K562 (cell line): ENCODE data around the gene PTCH2. TPM values are rescaled to one million over a fixed set of nuclear protein-coding genes. Genes with fewer than 3 reads are reported as not detected.

Source experiments
- DLX4 ChIP-seq: fragments of 250-450 bp; sonication (Bioruptor Pico); IDR thresholded peaks from 2 replicates; pipeline ENCODE4 v1.6.1; 2021; ENCODE audit warnings: mild to moderate bottlenecking
- ELF1 ChIP-seq: fragments of 200-800 bp; sonication (Bioruptor generic); IDR thresholded peaks from 2 replicates; pipeline ENCODE4 v1.6.1; 2016; ENCODE audit warnings: missing genetic modification characterization, missing compliant biosample characterization
- ETS2 ChIP-seq: IDR thresholded peaks from 2 replicates; pipeline ENCODE4 v1.6.1; 2016; ENCODE audit warnings: borderline replicate concordance, missing genetic modification characterization, mild to moderate bottlenecking, moderate library complexity, missing compliant biosample characterization; ENCODE audit not compliant: poor library complexity, severe bottlenecking
- FOS ChIP-seq: IDR thresholded peaks from 3 replicates; pipeline ENCODE4 v1.6.1; 2011; ENCODE audit not compliant: insufficient read length; ENCODE audit errors: extremely low read depth
- HES1 ChIP-seq: fragments of 450-650 bp; IDR thresholded peaks from 2 replicates; pipeline ENCODE4 v1.6.1; 2016; ENCODE audit warnings: low read depth, mild to moderate bottlenecking, moderate library complexity
- MAFF ChIP-seq: IDR thresholded peaks from 2 replicates; pipeline ENCODE4 v1.6.1; 2012; ENCODE audit warnings: low read length, improper control_type of control experiment
- NFE2 ChIP-seq: IDR thresholded peaks from 2 replicates; pipeline ENCODE4 v1.6.1; 2014; ENCODE audit warnings: antibody characterized with exemption, low read depth
- PHB2 ChIP-seq: fragments of 450-650 bp; IDR thresholded peaks from 2 replicates; pipeline ENCODE4 v1.6.1; 2017; ENCODE audit warnings: low read depth
- RBM34 ChIP-seq: fragments of 200-400 bp; formaldehyde crosslinking; IDR thresholded peaks from 2 replicates; pipeline ENCODE4 v1.6.1; 2018; ENCODE audit warnings: low read length, borderline replicate concordance; ENCODE audit not compliant: insufficient read depth
- RERE ChIP-seq: sonication (generic); formaldehyde crosslinking; IDR thresholded peaks from 2 replicates; pipeline ENCODE4 v1.8.0; 2023; ENCODE audit warnings: missing genetic modification reagents, mild to moderate bottlenecking, borderline replicate concordance
- RFX7 ChIP-seq: fragments of 250-450 bp; sonication (Bioruptor Pico); IDR thresholded peaks from 2 replicates; pipeline ENCODE4 v1.5.1; 2021; ENCODE audit warnings: mild to moderate bottlenecking
- SFPQ ChIP-seq: fragments of 200-400 bp; formaldehyde crosslinking; IDR thresholded peaks from 2 replicates; pipeline ENCODE4 v1.6.1; 2017; ENCODE audit warnings: mild to moderate bottlenecking, low read depth, low read length, moderate library complexity
- SREBF1 ChIP-seq: fragments of 150-350 bp; IDR thresholded peaks from 2 replicates; pipeline ENCODE4 v1.6.1; 2014; ENCODE audit warnings: antibody characterized with exemption, low read depth, low read length, borderline replicate concordance
- USF2 ChIP-seq: sonication (generic); formaldehyde crosslinking; IDR thresholded peaks from 2 replicates; pipeline ENCODE4 v1.5.0; 2020; ENCODE audit warnings: missing genetic modification reagents
- ZNF184 ChIP-seq: sonication (generic); formaldehyde crosslinking; IDR thresholded peaks from 2 replicates; pipeline ENCODE4 v1.5.0; 2020; ENCODE audit warnings: missing genetic modification reagents
- ZNF224 ChIP-seq: sonication (generic); formaldehyde crosslinking; IDR thresholded peaks from 2 replicates; pipeline ENCODE4 v1.8.0; 2022; ENCODE audit warnings: mild to moderate bottlenecking, missing genetic modification reagents
- ZNF23 ChIP-seq: fragments of 250-450 bp; sonication (Bioruptor Pico); IDR thresholded peaks from 2 replicates; pipeline ENCODE4 v1.4.0; 2020; ENCODE audit warnings: mild to moderate bottlenecking
- ZNF239 ChIP-seq: fragments of 250-450 bp; sonication (Bioruptor Pico); IDR thresholded peaks from 2 replicates; pipeline ENCODE4 v1.4.0; 2020; ENCODE audit warnings: mild to moderate bottlenecking
- ZNF830 ChIP-seq: fragments of 250-450 bp; sonication (Bioruptor Pico); IDR thresholded peaks from 2 replicates; pipeline ENCODE4 v1.5.0; 2021; ENCODE audit warnings: mild to moderate bottlenecking
- polyA plus RNA-seq, 8 experiments: library from polyadenylated mRNA; depleted of rRNA in 4 of 8; stranded (reverse) in 5 of 8; unstranded in 3 of 8; fragments of >200 nt; fragmentation: Nextera tagmentation in 2 of 8; fragmentation: Illumina TruSeq in 1 of 8; extraction: Ambion mirVana in 2 of 8; extraction: Trizol in 1 of 8; gene quantifications; 2 replicates each; pipeline versions ENCODE4 v1.2.1 to v1.2.3, GENCODE V29; 2011 to 2014; ENCODE audit warnings: inconsistent platforms in 1 of 8, missing spikeins in 1 of 8
- total RNA-seq, 7 experiments: library from RNA; depleted of rRNA in 6 of 7; stranded (reverse); fragments of >200 nt in 6 of 7; fragmentation: Illumina TruSeq in 2 of 7; extraction: Trizol in 2 of 7; gene quantifications; 2 replicates each; pipeline versions ENCODE4 v1.2.1 to v1.2.3, GENCODE V29; 2011 to 2021; ENCODE audit warnings: low replicate concordance in 1 of 7

PTCH2 gene
- total and polyA plus RNA-seq, 9 of the 15 experiments (the other 6 are each of a cell fraction or from before 2014, with no cell fraction given): 0.15 to 27.3 (median 0.48) TPM; not detected in 1

GRCh38 chr1:44819608-44820327 is 23.3 kb downstream of the PTCH2 start (continued):
- TF ChIP-seq SFPQ (no peak), ELF1 (tag) (peak; percentile 93), ETS2 (tag) (no peak), NFE2 (peak; percentile 23; the same call in 1 of the 2 replicates), DLX4 (CRISPR knock-in tag) (peak; percentile 85), PHB2 (0 out of 2 replicates have a peak, but pooled peaks have one; percentile 43), ZNF224 (CRISPR knock-in tag) (no peak; the same call in 1 of the 2 replicates), ZNF830 (0 out of 2 replicates have a peak, but pooled peaks have one; percentile 40), ZNF23 (CRISPR knock-in tag) (no peak), RFX7 (CRISPR knock-in tag) (peak; percentile 90), SREBF1 (no peak), MAFF (peak; percentile 54; the same call in 1 of the 2 replicates), ZNF239 (CRISPR knock-in tag) (no peak), USF2 (CRISPR knock-in tag) (no peak), RBM34 (no peak), RERE (CRISPR knock-in tag) (no peak), FOS (no peak), ZNF184 (CRISPR knock-in tag) (no peak), HES1 (0 out of 2 replicates have a peak, but pooled peaks have one; percentile 57)
